Measurements from ENCODE around the gene CCSER2. TPM values are rescaled to one million over a fixed set of nuclear protein-coding genes. Genes with fewer than 3 reads are reported as not detected.
"Not testable (repeated sequence)": the region's sequence is repeated elsewhere in the genome, so short reads cannot be mapped to it uniquely, and the experiment has no call there.

The CCSER2 gene
- total RNA-seq, 1 experiment from 2014 or later = 56.6 TPM

- Histone ChIP-seq H3K4me2 (no peak overlapping the region), H3K9me2 (ENCODE audit: insufficient read depth) (peaks cover 3% of the 10 kb centered on the region; the same call in 1 of the 2 replicates), H4K20me1 (ENCODE audit: insufficient read depth) (no peaks in the 10 kb centered on the region), H3F3A (ENCODE audit: insufficient read depth, low read depth) (no peaks in the 10 kb centered on the region; the same call in none of the 2 replicates), H3K36me3 (ENCODE audit: low read depth) (no peaks in the 10 kb centered on the region), H3K4me3 (no peak overlapping the region), H3K4me1 (replicated peaks; ENCODE audit: insufficient read depth) (no peaks in the 10 kb centered on the region), H3K79me2 (ENCODE audit: low read depth) (no peaks in the 10 kb centered on the region), H3K27ac (no peak overlapping the region), H3K9me3 (ENCODE audit: insufficient read depth, low read depth) (no peaks in the 10 kb centered on the region), H2AFZ (no peak overlapping the region), H3K27me3 (ENCODE audit: insufficient read depth, low read depth) (no peaks in the 10 kb centered on the region)
- ChIA-PET CTCF (no interaction called here), POLR2A (ENCODE audit: unreplicated experiment) (no interaction called here)
- no peak for DNase-seq
- no TSS peak for BruUV-seq (replicated peaks)
- no peak for TF ChIP-seq EZH2 (IDR thresholded peaks at IDR 0.05; ENCODE audit: low read depth)
- TF ChIP-seq, protein P1, sequence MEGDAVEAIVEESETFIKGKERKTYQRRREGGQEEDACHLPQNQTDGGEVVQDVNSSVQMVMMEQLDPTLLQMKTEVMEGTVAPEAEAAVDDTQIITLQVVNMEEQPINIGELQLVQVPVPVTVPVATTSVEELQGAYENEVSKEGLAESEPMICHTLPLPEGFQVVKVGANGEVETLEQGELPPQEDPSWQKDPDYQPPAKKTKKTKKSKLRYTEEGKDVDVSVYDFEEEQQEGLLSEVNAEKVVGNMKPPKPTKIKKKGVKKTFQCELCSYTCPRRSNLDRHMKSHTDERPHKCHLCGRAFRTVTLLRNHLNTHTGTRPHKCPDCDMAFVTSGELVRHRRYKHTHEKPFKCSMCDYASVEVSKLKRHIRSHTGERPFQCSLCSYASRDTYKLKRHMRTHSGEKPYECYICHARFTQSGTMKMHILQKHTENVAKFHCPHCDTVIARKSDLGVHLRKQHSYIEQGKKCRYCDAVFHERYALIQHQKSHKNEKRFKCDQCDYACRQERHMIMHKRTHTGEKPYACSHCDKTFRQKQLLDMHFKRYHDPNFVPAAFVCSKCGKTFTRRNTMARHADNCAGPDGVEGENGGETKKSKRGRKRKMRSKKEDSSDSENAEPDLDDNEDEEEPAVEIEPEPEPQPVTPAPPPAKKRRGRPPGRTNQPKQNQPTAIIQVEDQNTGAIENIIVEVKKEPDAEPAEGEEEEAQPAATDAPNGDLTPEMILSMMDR (conservative IDR thresholded peaks at IDR 0.05) = no peak
- intact Hi-C loops (cut with micrococcal nuclease; ENCODE audit: unreplicated experiment) = no loop called here
Measured at GRCh38 chr10:84447701-84448400, 119.5 kb downstream of the CCSER2 start.

- H4K20me1 ChIP-seq (ENCODE audit: insufficient read depth); H3K9me3 ChIP-seq (ENCODE audit: insufficient read depth, low read depth); H3K4me3 ChIP-seq; H3K4me2 ChIP-seq; CTCF ChIA-PET; DNase-seq; H3K27ac ChIP-seq; H3K36me3 ChIP-seq (ENCODE audit: low read depth); H3K9me2 ChIP-seq (ENCODE audit: insufficient read depth); intact Hi-C loops (cut with micrococcal nuclease; ENCODE audit: unreplicated experiment); H3F3A ChIP-seq (ENCODE audit: insufficient read depth, low read depth); POLR2A ChIA-PET (ENCODE audit: unreplicated experiment); BruUV-seq (replicated peaks); H2AFZ ChIP-seq; H3K79me2 ChIP-seq (ENCODE audit: low read depth); H3K27me3 ChIP-seq (ENCODE audit: insufficient read depth, low read depth); H3K4me1 ChIP-seq (replicated peaks; ENCODE audit: insufficient read depth): not testable (repeated sequence)
Measured at GRCh38 chr10:84449351-84449750, 121.0 kb downstream of the CCSER2 start.

- no peak for TF ChIP-seq EZH2 (IDR thresholded peaks at IDR 0.05; ENCODE audit: low read depth)
- TF ChIP-seq, protein P1 (conservative IDR thresholded peaks at IDR 0.05) = no peak
- no peak overlapping the region for H2AFZ ChIP-seq
- no peak overlapping the region for H3K27ac ChIP-seq
- no peaks in the 10 kb centered on the region for H3K79me2 ChIP-seq (ENCODE audit: low read depth)
- H3K27me3 ChIP-seq (ENCODE audit: insufficient read depth, low read depth) = no peaks in the 10 kb centered on the region
- BruUV-seq (replicated peaks) = no TSS peak
- H4K20me1 ChIP-seq (ENCODE audit: insufficient read depth) = no peaks in the 10 kb centered on the region
- ChIA-PET CTCF (no interaction called here), POLR2A (ENCODE audit: unreplicated experiment) (no interaction called here)
- intact Hi-C loops (cut with micrococcal nuclease; ENCODE audit: unreplicated experiment) = no loop called here
- H3K4me3 ChIP-seq = no peak overlapping the region
- DNase-seq = no peak
- no peaks in the 10 kb centered on the region for H3K9me3 ChIP-seq (ENCODE audit: insufficient read depth, low read depth)
- H3K4me1 ChIP-seq (replicated peaks; ENCODE audit: insufficient read depth) = no peaks in the 10 kb centered on the region
- H3K9me2 ChIP-seq (ENCODE audit: insufficient read depth) = peaks cover 3% of the 10 kb centered on the region; the same call in 1 of the 2 replicates
- no peaks in the 10 kb centered on the region; the same call in none of the 2 replicates for H3F3A ChIP-seq (ENCODE audit: insufficient read depth, low read depth)
- no peaks in the 10 kb centered on the region for H3K36me3 ChIP-seq (ENCODE audit: low read depth)
- H3K4me2 ChIP-seq = no peak overlapping the region
Measured at GRCh38 chr10:84452003-84452402, 123.6 kb downstream of the CCSER2 start.

DNA sequence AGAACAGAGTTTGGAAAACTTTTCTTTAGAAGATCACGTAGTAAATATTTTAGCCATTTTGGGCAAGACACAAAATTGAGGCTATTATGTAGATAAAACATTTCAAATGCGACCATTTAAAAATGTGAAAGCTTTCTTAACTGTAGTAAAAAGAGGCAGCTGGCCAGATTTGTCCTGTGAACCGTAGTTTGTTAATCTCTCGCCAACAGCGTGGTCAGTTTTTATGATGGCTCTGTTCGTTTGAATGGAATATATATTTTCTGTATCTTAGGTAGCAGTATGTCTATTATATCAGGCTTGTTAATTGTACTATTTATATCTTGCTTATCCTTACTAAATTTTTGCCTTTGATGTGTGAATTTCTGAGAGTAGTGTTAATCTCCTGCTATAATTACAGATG, 124.9 kb downstream of the CCSER2 start:
- H3K4me3 ChIP-seq = no peak overlapping the region
- ChIA-PET POLR2A (ENCODE audit: unreplicated experiment) (no interaction called here), CTCF (no interaction called here)
- no peaks in the 10 kb centered on the region; the same call in none of the 2 replicates for H3F3A ChIP-seq (ENCODE audit: insufficient read depth, low read depth)
- no peaks in the 10 kb centered on the region for H3K9me2 ChIP-seq (ENCODE audit: insufficient read depth)
- no peaks in the 10 kb centered on the region for H3K27me3 ChIP-seq (ENCODE audit: insufficient read depth, low read depth)
- intact Hi-C loops (cut with micrococcal nuclease; ENCODE audit: unreplicated experiment) = no loop called here
- no peak for DNase-seq
- H3K36me3 ChIP-seq (ENCODE audit: low read depth) = no peaks in the 10 kb centered on the region
- no peak overlapping the region for H3K27ac ChIP-seq
- H3K9me3 ChIP-seq (ENCODE audit: insufficient read depth, low read depth) = no peaks in the 10 kb centered on the region
- H4K20me1 ChIP-seq (ENCODE audit: insufficient read depth) = no peaks in the 10 kb centered on the region
- TF ChIP-seq, protein P1 (conservative IDR thresholded peaks at IDR 0.05) = no peak
- TF ChIP-seq EZH2 (IDR thresholded peaks at IDR 0.05; ENCODE audit: low read depth) = no peak
- H2AFZ ChIP-seq = no peak overlapping the region
- no peak overlapping the region for H3K4me2 ChIP-seq
- no peaks in the 10 kb centered on the region for H3K4me1 ChIP-seq (replicated peaks; ENCODE audit: insufficient read depth)
- BruUV-seq (replicated peaks) = no TSS peak
- no peaks in the 10 kb centered on the region for H3K79me2 ChIP-seq (ENCODE audit: low read depth)
